A673 (cell line): ENCODE data around the gene ORC1.

Source experiments
- CTCF ChIP-seq: fragments of 300-800, 200-600 bp; sonication (generic); conservative IDR thresholded peaks from 2 replicates; pipeline ENCODE4 v1.5.1; 2017; ENCODE audit warnings: low read depth, mild to moderate bottlenecking, antibody characterized with exemption, low read length, moderate library complexity, mixed read lengths
- EZH2 ChIP-seq: fragments of 200-600 bp; sonication (generic); IDR thresholded peaks from 2 replicates; pipeline ENCODE4 v1.6.1; 2017; ENCODE audit warnings: borderline replicate concordance, low read depth, mild to moderate bottlenecking, mixed read lengths, antibody characterized with exemption, low read length; ENCODE audit not compliant: poor library complexity, severe bottlenecking

GRCh38 chr1:52435211-52435610, 31.0 kb upstream of the ORC1 start:
- no peak for TF ChIP-seq EZH2
- TF ChIP-seq CTCF = no peak
